Neural progenitor cell (in vitro differentiated cells): ENCODE results near the gene LAMTOR5.

Experiments
- CTCF ChIP-seq: fragments of 200-600 bp; sonication (generic); IDR thresholded peaks from 2 replicates; pipeline ENCODE4 v1.5.1; 2017; ENCODE audit warnings: antibody characterized with exemption, mild to moderate bottlenecking
- EZH2 ChIP-seq: fragments of 200-600 bp; sonication (generic); IDR thresholded peaks from 2 replicates; pipeline ENCODE4 v1.6.1; 2017; ENCODE audit warnings: antibody characterized with exemption, mild to moderate bottlenecking, moderate library complexity

GRCh38 chr1:110434946-110435345, 27.5 kb upstream of the LAMTOR5 start:
- no peak for TF ChIP-seq EZH2
- TF ChIP-seq CTCF = no peak
